GM21723 (cell line): ENCODE data around the gene LMTK2.

Source experiments
- ATAC-seq: cut with Tn5 transposase; IDR thresholded peaks from one replicate; pipeline ENCODE4 v1.9.1; 2021; ENCODE audit warnings: mild to moderate bottlenecking, moderate library complexity; ENCODE audit not compliant: unreplicated experiment

The LMTK2 gene

GRCh38 chr7:98174334-98175259, 67.9 kb downstream of the LMTK2 start:
- no peak for ATAC-seq

GRCh38 chr7:98175260-98175940, 68.7 kb downstream of the LMTK2 start:
- no peak for ATAC-seq

- ATAC-seq, result no peak
Observed at GRCh38 chr7:98177553-98177952, 70.9 kb downstream of the LMTK2 start.

- no peak for ATAC-seq
Observed at GRCh38 chr7:98178321-98178720, 71.7 kb downstream of the LMTK2 start.

GRCh38 chr7:98178762-98179490, 72.3 kb downstream of the LMTK2 start:
- no peak for ATAC-seq

- no peak for ATAC-seq
Observed at GRCh38 chr7:98180751-98181150, 74.1 kb downstream of the LMTK2 start.

GRCh38 chr7:98185101-98185500, 78.4 kb downstream of the LMTK2 start:
- no peak for ATAC-seq

GRCh38 chr7:98186452-98187137, 79.9 kb downstream of the LMTK2 start:
- no peak for ATAC-seq

GRCh38 chr7:98187138-98187502, 80.5 kb downstream of the LMTK2 start:
- no peak for ATAC-seq

- no peak for ATAC-seq
Observed at GRCh38 chr7:98189559-98189958, 82.9 kb downstream of the LMTK2 start.

GRCh38 chr7:98191668-98192431, 85.2 kb downstream of the LMTK2 start:
- ATAC-seq, result no peak

- ATAC-seq, result no peak
Observed at GRCh38 chr7:98192781-98193457, 86.3 kb downstream of the LMTK2 start.

GRCh38 chr7:98193474-98194180, 87.0 kb downstream of the LMTK2 start:
- ATAC-seq, result no peak

- ATAC-seq, result no peak
Observed at GRCh38 chr7:98194186-98194585, 87.5 kb downstream of the LMTK2 start.

- ATAC-seq, result no peak
Observed at GRCh38 chr7:98194672-98195457, 88.2 kb downstream of the LMTK2 start.

GRCh38 chr7:98196706-98197605, 90.3 kb downstream of the LMTK2 start:
- ATAC-seq, result no peak

- ATAC-seq, result no peak
Observed at GRCh38 chr7:98199131-98199530, 92.5 kb downstream of the LMTK2 start.
